GM23338 (cell line): ENCODE data around the gene ZCCHC24. TPM values are rescaled to one million over a fixed set of nuclear protein-coding genes. Genes with fewer than 3 reads are reported as not detected.
A peak's percentile ranks its signal among the peaks of the same experiment; 100 is the strongest.

Experiments
- ATAC-seq: fragments of 200-7000 bp; cut with Tn5 transposase; 3 replicates; pipeline ENCODE4 v1.9.1; 2020
- DNase-seq: peaks from one replicate; pipeline ENCODE4 v3.0.0-alpha.2; 2015; ENCODE audit warnings: low spot score
- H2AFZ ChIP-seq: fragments of 200-600 bp; sonication (generic); 2 replicates; pipeline ENCODE4 v1.8.0; 2016; ENCODE audit warnings: antibody characterized with exemption, mild to moderate bottlenecking, moderate library complexity
- H3F3A ChIP-seq: fragments of 200-600 bp; sonication (generic); replicated peaks from 2 replicates; pipeline ENCODE4 v1.8.0; 2017; ENCODE audit warnings: antibody characterized with exemption, mixed run types, low read depth
- H3K27ac ChIP-seq: fragments of 200-600 bp; sonication (generic); 2 replicates; pipeline ENCODE4 v1.6.1; 2016; ENCODE audit warnings: low read depth
- H3K27me3 ChIP-seq: fragments of 200-600 bp; sonication (generic); 2 replicates; pipeline ENCODE4 v1.8.0; 2016; ENCODE audit warnings: mild to moderate bottlenecking, mixed run types, moderate library complexity; ENCODE audit not compliant: insufficient read depth
- H3K36me3 ChIP-seq: fragments of 200-600 bp; sonication (generic); 2 replicates; pipeline ENCODE4 v1.8.0; 2016; ENCODE audit warnings: mild to moderate bottlenecking; ENCODE audit not compliant: insufficient read depth
- H3K4me1 ChIP-seq: fragments of 200-600 bp; sonication (generic); 2 replicates; pipeline ENCODE4 v1.8.0; 2016; ENCODE audit warnings: mild to moderate bottlenecking, moderate library complexity; ENCODE audit not compliant: insufficient read depth
- H3K4me2 ChIP-seq: fragments of 200-600 bp; sonication (generic); 2 replicates; pipeline ENCODE4 v1.7.1; 2017; ENCODE audit warnings: mixed run types
- H3K4me3 ChIP-seq: fragments of 200-600 bp; sonication (generic); 2 replicates; pipeline ENCODE4 v1.6.1; 2016; ENCODE audit warnings: mixed run types
- H3K79me2 ChIP-seq: fragments of 200-600 bp; sonication (generic); replicated peaks from 2 replicates; pipeline ENCODE4 v1.8.0; 2017; ENCODE audit warnings: mild to moderate bottlenecking; ENCODE audit not compliant: insufficient read depth
- H3K9me2 ChIP-seq: fragments of 200-600 bp; sonication (generic); 2 replicates; pipeline ENCODE4 v1.8.0; 2017; ENCODE audit not compliant: insufficient read depth
- H4K20me1 ChIP-seq: fragments of 200-600 bp; sonication (generic); replicated peaks from 2 replicates; pipeline ENCODE4 v1.8.0; 2017; ENCODE audit warnings: mild to moderate bottlenecking; ENCODE audit not compliant: insufficient read depth
- H3K27ac Mint-ChIP-seq: 2 replicates; pipeline ENCODE4 v1.8.0; 2020; ENCODE audit warnings: inconsistent platforms, mild to moderate bottlenecking, moderate library complexity, mixed read lengths
- H3K27me3 Mint-ChIP-seq: 3 replicates; pipeline ENCODE4 v1.8.0; 2022; ENCODE audit warnings: low read depth, mild to moderate bottlenecking, moderate library complexity, mixed read lengths, inconsistent platforms; ENCODE audit not compliant: insufficient read depth, poor library complexity
- H3K36me3 Mint-ChIP-seq: 3 replicates; pipeline ENCODE4 v1.8.0; 2021; ENCODE audit warnings: low read depth, mild to moderate bottlenecking, inconsistent platforms, moderate library complexity, mixed read lengths
- H3K4me1 Mint-ChIP-seq: 3 replicates; pipeline ENCODE4 v1.8.0; 2020; ENCODE audit warnings: mild to moderate bottlenecking, inconsistent platforms, mixed read lengths
- H3K4me3 Mint-ChIP-seq: 3 replicates; pipeline ENCODE4 v1.8.0; 2021; ENCODE audit warnings: moderate library complexity, mild to moderate bottlenecking, inconsistent platforms, mixed read lengths
- H3K9me3 Mint-ChIP-seq: 3 replicates; pipeline ENCODE4 v1.8.0; 2020; ENCODE audit warnings: moderate library complexity, mild to moderate bottlenecking, inconsistent platforms, mixed read lengths
- POLR2AphosphoS5 ChIP-seq: IDR thresholded peaks from 2 replicates; pipeline ENCODE4 v1.6.1; 2016; ENCODE audit warnings: antibody characterized with exemption, low read depth
- ZNF331 ChIP-seq: fragments of 250-450 bp; sonication (Bioruptor Pico); IDR thresholded peaks from 2 replicates; pipeline ENCODE4 v1.5.0; 2020; ENCODE audit warnings: low read depth, mild to moderate bottlenecking, moderate library complexity
- long read RNA-seq: library from polyadenylated mRNA; unstranded; transcript quantifications from one replicate; pipeline ENCODE4 v2.0.0, GENCODE V29; 2020; ENCODE audit not compliant: unreplicated experiment
- polyA plus RNA-seq: library from polyadenylated mRNA; unstranded; fragments of >200 nt; fragmentation: Nextera tagmentation; extraction: Ambion mirVana; gene quantifications from 2 replicates; pipeline ENCODE4 v1.2.1, GENCODE V29; 2016
- total RNA-seq: library from RNA; depleted of rRNA; stranded (reverse); fragments of >200 nt; shearing (Covaris generic); gene quantifications from 2 replicates; pipeline ENCODE4 v1.2.3, GENCODE V29; 2014; rRNA removed
- TF ChIP-seq, protein P1 (sequence below), 2 experiments: fragments of 200-600 bp in 1 of 2; sonication (generic) in 1 of 2; conservative IDR thresholded peaks; 2 replicates each; pipeline versions ENCODE4 v1.5.1 to v1.6.1; 2016 to 2017; ENCODE audit warnings: antibody characterized with exemption in 2 of 2, low read depth in 2 of 2, mild to moderate bottlenecking in 2 of 2, moderate library complexity in 1 of 2
- TF ChIP-seq, protein P2 (sequence below): IDR thresholded peaks from one replicate; pipeline ENCODE4 v1.6.1; 2018; ENCODE audit warnings: antibody characterized with exemption; ENCODE audit not compliant: unreplicated experiment
- TF ChIP-seq, protein P3 (sequence below): fragments of 250-450 bp; sonication (Bioruptor Pico); IDR thresholded peaks from 2 replicates; pipeline ENCODE4 v1.5.0; 2020; ENCODE audit warnings: mild to moderate bottlenecking, moderate library complexity

The ZCCHC24 gene
- 7.2 and 10.1 TPM in 2 replicates for total RNA-seq
- 2.0 and 2.9 TPM in 2 replicates for polyA plus RNA-seq
- long read RNA-seq, result 0 reads

GRCh38 chr10:79445161-79445976 is at the start of gene ZCCHC24:
Gene ZCCHC24 (minus strand): TSS chr10:79445624. CDS start chr10:79445440, 184 bp downstream.
- no peaks in the 10 kb centered on the region for H3K79me2 ChIP-seq
- Mint-ChIP-seq H3K4me3 (peak within 1 kb of the TSS; percentile 82), H3K27ac (peak within 1 kb of the TSS; percentile 11; the same call in 1 of the 2 replicates), H3K4me1 (peaks cover 35% of the 10 kb centered on the region), H3K36me3 (no peaks in the 10 kb centered on the region), H3K27me3 (peaks cover 41% of the 10 kb centered on the region), H3K9me3 (peaks cover 3% of the 10 kb centered on the region; the same call in 1 of the 3 replicates)
- ATAC-seq (peak; percentile 83), DNase-seq (peak; percentile 98)
- H4K20me1 ChIP-seq, result no peaks in the 10 kb centered on the region; the same call in 1 of the 2 replicates
- peaks cover 35% of the 10 kb centered on the region for H3K27me3 ChIP-seq
- H3K9me2 ChIP-seq, result no peaks in the 10 kb centered on the region
- no peaks in the 10 kb centered on the region for H3K36me3 ChIP-seq
- peak within 1 kb of the TSS; percentile 62 for H3K4me3 ChIP-seq
- peak within 1 kb of the TSS; percentile 80 for H2AFZ ChIP-seq
- H3K27ac ChIP-seq, result no peak within 1 kb of the TSS
- peaks cover 23% of the 10 kb centered on the region for H3K4me1 ChIP-seq
- no peaks in the 10 kb centered on the region for H3F3A ChIP-seq
- H3K4me2 ChIP-seq, result peak within 1 kb of the TSS; percentile 96
- TF ChIP-seq, protein P1, sequence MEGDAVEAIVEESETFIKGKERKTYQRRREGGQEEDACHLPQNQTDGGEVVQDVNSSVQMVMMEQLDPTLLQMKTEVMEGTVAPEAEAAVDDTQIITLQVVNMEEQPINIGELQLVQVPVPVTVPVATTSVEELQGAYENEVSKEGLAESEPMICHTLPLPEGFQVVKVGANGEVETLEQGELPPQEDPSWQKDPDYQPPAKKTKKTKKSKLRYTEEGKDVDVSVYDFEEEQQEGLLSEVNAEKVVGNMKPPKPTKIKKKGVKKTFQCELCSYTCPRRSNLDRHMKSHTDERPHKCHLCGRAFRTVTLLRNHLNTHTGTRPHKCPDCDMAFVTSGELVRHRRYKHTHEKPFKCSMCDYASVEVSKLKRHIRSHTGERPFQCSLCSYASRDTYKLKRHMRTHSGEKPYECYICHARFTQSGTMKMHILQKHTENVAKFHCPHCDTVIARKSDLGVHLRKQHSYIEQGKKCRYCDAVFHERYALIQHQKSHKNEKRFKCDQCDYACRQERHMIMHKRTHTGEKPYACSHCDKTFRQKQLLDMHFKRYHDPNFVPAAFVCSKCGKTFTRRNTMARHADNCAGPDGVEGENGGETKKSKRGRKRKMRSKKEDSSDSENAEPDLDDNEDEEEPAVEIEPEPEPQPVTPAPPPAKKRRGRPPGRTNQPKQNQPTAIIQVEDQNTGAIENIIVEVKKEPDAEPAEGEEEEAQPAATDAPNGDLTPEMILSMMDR (conservative IDR thresholded peaks at IDR 0.05; ENCODE audit: low read depth in 2 of 2), result no peak
- TF ChIP-seq, protein P2, sequence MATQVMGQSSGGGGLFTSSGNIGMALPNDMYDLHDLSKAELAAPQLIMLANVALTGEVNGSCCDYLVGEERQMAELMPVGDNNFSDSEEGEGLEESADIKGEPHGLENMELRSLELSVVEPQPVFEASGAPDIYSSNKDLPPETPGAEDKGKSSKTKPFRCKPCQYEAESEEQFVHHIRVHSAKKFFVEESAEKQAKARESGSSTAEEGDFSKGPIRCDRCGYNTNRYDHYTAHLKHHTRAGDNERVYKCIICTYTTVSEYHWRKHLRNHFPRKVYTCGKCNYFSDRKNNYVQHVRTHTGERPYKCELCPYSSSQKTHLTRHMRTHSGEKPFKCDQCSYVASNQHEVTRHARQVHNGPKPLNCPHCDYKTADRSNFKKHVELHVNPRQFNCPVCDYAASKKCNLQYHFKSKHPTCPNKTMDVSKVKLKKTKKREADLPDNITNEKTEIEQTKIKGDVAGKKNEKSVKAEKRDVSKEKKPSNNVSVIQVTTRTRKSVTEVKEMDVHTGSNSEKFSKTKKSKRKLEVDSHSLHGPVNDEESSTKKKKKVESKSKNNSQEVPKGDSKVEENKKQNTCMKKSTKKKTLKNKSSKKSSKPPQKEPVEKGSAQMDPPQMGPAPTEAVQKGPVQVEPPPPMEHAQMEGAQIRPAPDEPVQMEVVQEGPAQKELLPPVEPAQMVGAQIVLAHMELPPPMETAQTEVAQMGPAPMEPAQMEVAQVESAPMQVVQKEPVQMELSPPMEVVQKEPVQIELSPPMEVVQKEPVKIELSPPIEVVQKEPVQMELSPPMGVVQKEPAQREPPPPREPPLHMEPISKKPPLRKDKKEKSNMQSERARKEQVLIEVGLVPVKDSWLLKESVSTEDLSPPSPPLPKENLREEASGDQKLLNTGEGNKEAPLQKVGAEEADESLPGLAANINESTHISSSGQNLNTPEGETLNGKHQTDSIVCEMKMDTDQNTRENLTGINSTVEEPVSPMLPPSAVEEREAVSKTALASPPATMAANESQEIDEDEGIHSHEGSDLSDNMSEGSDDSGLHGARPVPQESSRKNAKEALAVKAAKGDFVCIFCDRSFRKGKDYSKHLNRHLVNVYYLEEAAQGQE, result no peak

GRCh38 chr10:79493806-79494205 is 48.4 kb upstream of the ZCCHC24 start:
- no peaks in the 10 kb centered on the region for H3K9me2 ChIP-seq
- no peak overlapping the region for H3K4me2 ChIP-seq
- Mint-ChIP-seq H3K9me3 (peaks cover 15% of the 10 kb centered on the region), H3K27ac (no peak overlapping the region), H3K4me3 (no peak overlapping the region), H3K27me3 (peaks cover 21% of the 10 kb centered on the region), H3K36me3 (no peaks in the 10 kb centered on the region), H3K4me1 (peaks cover 6% of the 10 kb centered on the region; the same call in 2 of the 3 replicates)
- H3K36me3 ChIP-seq, result no peaks in the 10 kb centered on the region
- no peak overlapping the region for H3K4me3 ChIP-seq
- no peaks in the 10 kb centered on the region for H3K4me1 ChIP-seq
- H3K27me3 ChIP-seq, result no peaks in the 10 kb centered on the region
- ATAC-seq, result no peak
- no peaks in the 10 kb centered on the region for H3K79me2 ChIP-seq
- no peak overlapping the region for H3K27ac ChIP-seq
- no peak overlapping the region for H2AFZ ChIP-seq
- H3F3A ChIP-seq, result no peaks in the 10 kb centered on the region
- no peak for DNase-seq
- H4K20me1 ChIP-seq, result no peaks in the 10 kb centered on the region
- TF ChIP-seq POLR2AphosphoS5 (no peak), ZNF331 (no peak)
- TF ChIP-seq, protein P3, sequence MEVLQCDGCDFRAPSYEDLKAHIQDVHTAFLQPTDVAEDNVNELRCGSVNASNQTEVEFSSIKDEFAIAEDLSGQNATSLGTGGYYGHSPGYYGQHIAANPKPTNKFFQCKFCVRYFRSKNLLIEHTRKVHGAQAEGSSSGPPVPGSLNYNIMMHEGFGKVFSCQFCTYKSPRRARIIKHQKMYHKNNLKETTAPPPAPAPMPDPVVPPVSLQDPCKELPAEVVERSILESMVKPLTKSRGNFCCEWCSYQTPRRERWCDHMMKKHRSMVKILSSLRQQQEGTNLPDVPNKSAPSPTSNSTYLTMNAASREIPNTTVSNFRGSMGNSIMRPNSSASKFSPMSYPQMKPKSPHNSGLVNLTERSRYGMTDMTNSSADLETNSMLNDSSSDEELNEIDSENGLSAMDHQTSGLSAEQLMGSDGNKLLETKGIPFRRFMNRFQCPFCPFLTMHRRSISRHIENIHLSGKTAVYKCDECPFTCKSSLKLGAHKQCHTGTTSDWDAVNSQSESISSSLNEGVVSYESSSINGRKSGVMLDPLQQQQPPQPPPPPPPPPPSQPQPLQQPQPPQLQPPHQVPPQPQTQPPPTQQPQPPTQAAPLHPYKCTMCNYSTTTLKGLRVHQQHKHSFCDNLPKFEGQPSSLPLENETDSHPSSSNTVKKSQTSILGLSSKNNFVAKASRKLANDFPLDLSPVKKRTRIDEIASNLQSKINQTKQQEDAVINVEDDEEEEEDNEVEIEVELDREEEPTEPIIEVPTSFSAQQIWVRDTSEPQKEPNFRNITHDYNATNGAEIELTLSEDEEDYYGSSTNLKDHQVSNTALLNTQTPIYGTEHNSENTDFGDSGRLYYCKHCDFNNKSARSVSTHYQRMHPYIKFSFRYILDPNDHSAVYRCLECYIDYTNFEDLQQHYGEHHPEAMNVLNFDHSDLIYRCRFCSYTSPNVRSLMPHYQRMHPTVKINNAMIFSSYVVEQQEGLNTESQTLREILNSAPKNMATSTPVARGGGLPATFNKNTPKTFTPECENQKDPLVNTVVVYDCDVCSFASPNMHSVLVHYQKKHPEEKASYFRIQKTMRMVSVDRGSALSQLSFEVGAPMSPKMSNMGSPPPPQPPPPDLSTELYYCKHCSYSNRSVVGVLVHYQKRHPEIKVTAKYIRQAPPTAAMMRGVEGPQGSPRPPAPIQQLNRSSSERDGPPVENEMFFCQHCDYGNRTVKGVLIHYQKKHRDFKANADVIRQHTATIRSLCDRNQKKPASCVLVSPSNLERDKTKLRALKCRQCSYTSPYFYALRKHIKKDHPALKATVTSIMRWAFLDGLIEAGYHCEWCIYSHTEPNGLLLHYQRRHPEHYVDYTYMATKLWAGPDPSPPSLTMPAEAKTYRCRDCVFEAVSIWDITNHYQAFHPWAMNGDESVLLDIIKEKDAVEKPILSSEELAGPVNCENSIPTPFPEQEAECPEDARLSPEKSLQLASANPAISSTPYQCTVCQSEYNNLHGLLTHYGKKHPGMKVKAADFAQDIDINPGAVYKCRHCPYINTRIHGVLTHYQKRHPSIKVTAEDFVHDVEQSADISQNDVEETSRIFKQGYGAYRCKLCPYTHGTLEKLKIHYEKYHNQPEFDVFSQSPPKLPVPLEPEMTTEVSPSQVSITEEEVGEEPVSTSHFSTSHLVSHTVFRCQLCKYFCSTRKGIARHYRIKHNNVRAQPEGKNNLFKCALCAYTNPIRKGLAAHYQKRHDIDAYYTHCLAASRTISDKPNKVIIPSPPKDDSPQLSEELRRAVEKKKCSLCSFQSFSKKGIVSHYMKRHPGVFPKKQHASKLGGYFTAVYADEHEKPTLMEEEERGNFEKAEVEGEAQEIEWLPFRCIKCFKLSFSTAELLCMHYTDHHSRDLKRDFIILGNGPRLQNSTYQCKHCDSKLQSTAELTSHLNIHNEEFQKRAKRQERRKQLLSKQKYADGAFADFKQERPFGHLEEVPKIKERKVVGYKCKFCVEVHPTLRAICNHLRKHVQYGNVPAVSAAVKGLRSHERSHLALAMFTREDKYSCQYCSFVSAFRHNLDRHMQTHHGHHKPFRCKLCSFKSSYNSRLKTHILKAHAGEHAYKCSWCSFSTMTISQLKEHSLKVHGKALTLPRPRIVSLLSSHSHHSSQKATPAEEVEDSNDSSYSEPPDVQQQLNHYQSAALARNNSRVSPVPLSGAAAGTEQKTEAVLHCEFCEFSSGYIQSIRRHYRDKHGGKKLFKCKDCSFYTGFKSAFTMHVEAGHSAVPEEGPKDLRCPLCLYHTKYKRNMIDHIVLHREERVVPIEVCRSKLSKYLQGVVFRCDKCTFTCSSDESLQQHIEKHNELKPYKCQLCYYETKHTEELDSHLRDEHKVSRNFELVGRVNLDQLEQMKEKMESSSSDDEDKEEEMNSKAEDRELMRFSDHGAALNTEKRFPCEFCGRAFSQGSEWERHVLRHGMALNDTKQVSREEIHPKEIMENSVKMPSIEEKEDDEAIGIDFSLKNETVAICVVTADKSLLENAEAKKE (CRISPR knock-in tag), result no peak
